Urothelium cell line (cell line): ENCODE data around the gene IFNL3.
"Not testable (repeated sequence)": the region's sequence is repeated elsewhere in the genome, so short reads cannot be mapped to it uniquely, and the experiment has no call there.

Source experiments
- DNase-seq: peaks from one replicate; pipeline ENCODE4 v3.0.0; 2011; ENCODE audit warnings: low spot score, mixed read lengths
- FAIRE-seq: peaks from 2 replicates; lab custom pipeline; 2011; peaks lifted over from hg19 to GRCh38; lab: Jason Lieb, UNC

Gene IFNL3

GRCh38 chr19:39218230-39219007, 26.4 kb downstream of the IFNL3 start:
- FAIRE-seq: no peak
- DNase-seq: no peak

- DNase-seq (no peak), FAIRE-seq (no peak)
These were observed 27.7 kb downstream of the IFNL3 start for GRCh38 chr19:39217094-39217493.

GRCh38 chr19:39215323-39215722, 29.5 kb downstream of the IFNL3 start:
- not testable (repeated sequence) for FAIRE-seq

GRCh38 chr19:39212375-39212742, 32.4 kb downstream of the IFNL3 start:
- no peak for DNase-seq
- no peak for FAIRE-seq

More at GRCh38 chr19:39215323-39215722, 29.5 kb downstream of the IFNL3 start:
- not testable (repeated sequence) for DNase-seq

- FAIRE-seq (no peak), DNase-seq (no peak)
These were observed 33.0 kb downstream of the IFNL3 start for GRCh38 chr19:39211731-39212374.

GRCh38 chr19:39209196-39209595, 35.6 kb downstream of the IFNL3 start:
- no peak for DNase-seq
- FAIRE-seq: no peak

- DNase-seq (no peak), FAIRE-seq (no peak)
These were observed 36.5 kb downstream of the IFNL3 start for GRCh38 chr19:39208175-39208795.

GRCh38 chr19:39207293-39207836, 37.4 kb downstream of the IFNL3 start:
- FAIRE-seq (no peak), DNase-seq (no peak)

- FAIRE-seq (no peak), DNase-seq (no peak)
These were observed 38.7 kb downstream of the IFNL3 start for GRCh38 chr19:39206122-39206521.

- DNase-seq: no peak
- FAIRE-seq: no peak
These were observed 39.4 kb downstream of the IFNL3 start for GRCh38 chr19:39205449-39205764.

GRCh38 chr19:39203372-39204341, 41.1 kb downstream of the IFNL3 start, which contains the start of gene SYCN:
Gene SYCN (minus strand): TSS chr19:39204263. CDS start chr19:39204254, 9 bp downstream.
- DNase-seq (no peak), FAIRE-seq (no peak)

GRCh38 chr19:39202998-39203355, 41.8 kb downstream of the IFNL3 start:
- DNase-seq (no peak), FAIRE-seq (no peak)

GRCh38 chr19:39200803-39201115, 44.0 kb downstream of the IFNL3 start:
- FAIRE-seq: no peak
- no peak for DNase-seq

GRCh38 chr19:39200066-39200802, 44.6 kb downstream of the IFNL3 start:
- DNase-seq (no peak), FAIRE-seq (peak; percentile 35)

GRCh38 chr19:39199025-39199424, 45.8 kb downstream of the IFNL3 start:
- DNase-seq (no peak), FAIRE-seq (no peak)

- no peak for FAIRE-seq
- DNase-seq: no peak
These were observed 47.0 kb downstream of the IFNL3 start for GRCh38 chr19:39197808-39198207.

- no peak for DNase-seq
- no peak for FAIRE-seq
These were observed 47.8 kb downstream of the IFNL3 start, which contains the start of gene NCCRP1 for GRCh38 chr19:39196860-39197562. Gene NCCRP1 (plus strand): TSS chr19:39196964. CDS start chr19:39196983, 19 bp downstream.

GRCh38 chr19:39196320-39196719, 48.5 kb downstream of the IFNL3 start:
- DNase-seq: no peak
- no peak for FAIRE-seq

GRCh38 chr19:39195755-39196154, 49.1 kb downstream of the IFNL3 start:
- FAIRE-seq (no peak), DNase-seq (no peak)
